ENCODE measurements around the gene RNF220. TPM values are rescaled to one million over a fixed set of nuclear protein-coding genes. Genes with fewer than 3 reads are reported as not detected.
A peak's percentile ranks its signal among the peaks of the same experiment; 100 is the strongest.

Gene RNF220
- total RNA-seq, 1 donor from 2014 or later = 47.1 TPM

DNA sequence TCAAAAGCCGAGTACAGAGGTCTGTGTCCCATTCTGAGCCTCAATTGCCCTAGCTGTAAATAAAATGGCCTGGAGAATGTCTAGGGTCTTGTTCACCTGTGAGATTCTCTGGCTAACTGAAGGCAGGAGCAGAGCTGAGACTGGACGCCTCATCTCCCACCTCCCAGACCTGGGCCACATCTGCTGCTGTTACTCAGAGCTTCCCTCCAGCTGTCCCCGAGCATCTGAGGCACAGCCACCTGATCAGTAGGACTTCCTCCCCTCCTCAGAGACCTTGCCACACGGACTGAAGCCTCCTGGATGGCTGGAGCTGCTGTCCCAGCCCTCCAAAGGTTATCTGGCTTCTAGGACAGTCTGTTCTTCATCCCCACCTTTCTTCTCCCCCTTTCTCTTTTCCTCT, 206.8 kb downstream of the RNF220 start:
- Mint-ChIP-seq H3K27ac (ENCODE audit: unreplicated experiment) (no peak overlapping the region), H3K4me3 (ENCODE audit: unreplicated experiment) (no peak overlapping the region), H3K4me1 (ENCODE audit: low read depth, unreplicated experiment) (no peaks in the 10 kb centered on the region), H3K9me3 (ENCODE audit: unreplicated experiment) (peaks cover 1% of the 10 kb centered on the region), H3K36me3 (ENCODE audit: low read depth, unreplicated experiment) (peaks cover 2% of the 10 kb centered on the region), H3K27me3 (ENCODE audit: low read depth, unreplicated experiment) (peaks cover 33% of the 10 kb centered on the region)
- no peaks in the 10 kb centered on the region for H4K20me1 ChIP-seq (ENCODE audit: insufficient read depth, low read length)
- no peaks in the 10 kb centered on the region for H3K36me3 ChIP-seq (ENCODE audit: insufficient read depth, low read length)
- FAIRE-seq = no peak
- H3K4me3 ChIP-seq (ENCODE audit: insufficient read depth, low read depth, low read length) = no peak overlapping the region
- no peak overlapping the region for H3K9ac ChIP-seq (ENCODE audit: low read length)
- no peak for DNase-seq (ENCODE audit: low read depth)
- no peaks in the 10 kb centered on the region for H3K4me1 ChIP-seq (ENCODE audit: insufficient read depth, low read length)
- H3K27me3 ChIP-seq (ENCODE audit: insufficient read depth, low read length) = peaks cover 6% of the 10 kb centered on the region
- H3K4me2 ChIP-seq (ENCODE audit: low read length) = no peak overlapping the region
- no peak overlapping the region for H2AFZ ChIP-seq (ENCODE audit: low read depth, low read length)
- H3K27ac ChIP-seq (ENCODE audit: low read depth, low read length) = no peak overlapping the region
- no peaks in the 10 kb centered on the region for H3K9me3 ChIP-seq (ENCODE audit: insufficient read depth, low read depth, low read length)
- TF ChIP-seq, protein P1, sequence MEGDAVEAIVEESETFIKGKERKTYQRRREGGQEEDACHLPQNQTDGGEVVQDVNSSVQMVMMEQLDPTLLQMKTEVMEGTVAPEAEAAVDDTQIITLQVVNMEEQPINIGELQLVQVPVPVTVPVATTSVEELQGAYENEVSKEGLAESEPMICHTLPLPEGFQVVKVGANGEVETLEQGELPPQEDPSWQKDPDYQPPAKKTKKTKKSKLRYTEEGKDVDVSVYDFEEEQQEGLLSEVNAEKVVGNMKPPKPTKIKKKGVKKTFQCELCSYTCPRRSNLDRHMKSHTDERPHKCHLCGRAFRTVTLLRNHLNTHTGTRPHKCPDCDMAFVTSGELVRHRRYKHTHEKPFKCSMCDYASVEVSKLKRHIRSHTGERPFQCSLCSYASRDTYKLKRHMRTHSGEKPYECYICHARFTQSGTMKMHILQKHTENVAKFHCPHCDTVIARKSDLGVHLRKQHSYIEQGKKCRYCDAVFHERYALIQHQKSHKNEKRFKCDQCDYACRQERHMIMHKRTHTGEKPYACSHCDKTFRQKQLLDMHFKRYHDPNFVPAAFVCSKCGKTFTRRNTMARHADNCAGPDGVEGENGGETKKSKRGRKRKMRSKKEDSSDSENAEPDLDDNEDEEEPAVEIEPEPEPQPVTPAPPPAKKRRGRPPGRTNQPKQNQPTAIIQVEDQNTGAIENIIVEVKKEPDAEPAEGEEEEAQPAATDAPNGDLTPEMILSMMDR (IDR thresholded peaks at IDR 0.05; ENCODE audit: insufficient read depth, low read depth, low read length) = no peak
- TF ChIP-seq EZH2 (IDR thresholded peaks at IDR 0.05; ENCODE audit: insufficient read depth, low read length) = no peak
- no peaks in the 10 kb centered on the region for H3K79me2 ChIP-seq (ENCODE audit: insufficient read depth, low read length)

DNA sequence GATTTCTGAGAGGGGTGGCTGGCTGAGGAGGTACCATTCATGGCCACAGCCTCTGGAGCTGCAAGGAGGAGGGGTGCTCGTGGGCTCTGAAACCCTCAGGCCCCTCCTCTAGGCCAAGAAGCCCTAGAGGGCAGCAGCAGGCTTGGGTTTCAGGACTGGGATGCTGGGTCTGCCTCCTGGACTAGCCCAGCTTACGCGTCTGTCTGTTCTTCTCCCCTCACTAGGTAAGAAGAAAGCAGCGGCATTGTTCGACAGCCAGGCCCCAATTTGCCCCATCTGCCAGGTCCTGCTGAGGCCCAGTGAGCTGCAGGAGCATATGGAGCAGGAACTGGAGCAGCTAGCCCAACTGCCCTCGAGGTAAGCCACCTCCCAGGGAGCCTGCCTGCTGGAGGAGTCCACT, 208.9 kb downstream of the RNF220 start:
- no peaks in the 10 kb centered on the region for H3K36me3 ChIP-seq (ENCODE audit: insufficient read depth, low read length)
- H3K9me3 ChIP-seq (ENCODE audit: insufficient read depth, low read depth, low read length) = no peaks in the 10 kb centered on the region
- Mint-ChIP-seq H3K4me3 (ENCODE audit: unreplicated experiment) (no peak overlapping the region), H3K4me1 (ENCODE audit: low read depth, unreplicated experiment) (no peaks in the 10 kb centered on the region), H3K9me3 (ENCODE audit: unreplicated experiment) (peaks cover 1% of the 10 kb centered on the region), H3K36me3 (ENCODE audit: low read depth, unreplicated experiment) (peaks cover 2% of the 10 kb centered on the region), H3K27ac (ENCODE audit: unreplicated experiment) (no peak overlapping the region), H3K27me3 (ENCODE audit: low read depth, unreplicated experiment) (peaks cover 47% of the 10 kb centered on the region)
- FAIRE-seq (no peak), DNase-seq (ENCODE audit: low read depth) (no peak)
- H3K79me2 ChIP-seq (ENCODE audit: insufficient read depth, low read length) = no peaks in the 10 kb centered on the region
- H3K4me1 ChIP-seq (ENCODE audit: insufficient read depth, low read length) = peaks cover 4% of the 10 kb centered on the region
- H3K27me3 ChIP-seq (ENCODE audit: insufficient read depth, low read length) = peaks cover 3% of the 10 kb centered on the region
- H3K4me3 ChIP-seq (ENCODE audit: insufficient read depth, low read depth, low read length) = no peak overlapping the region
- no peak overlapping the region for H3K4me2 ChIP-seq (ENCODE audit: low read length)
- no peak overlapping the region for H2AFZ ChIP-seq (ENCODE audit: low read depth, low read length)
- H3K27ac ChIP-seq (ENCODE audit: low read depth, low read length) = no peak overlapping the region
- no peak for TF ChIP-seq EZH2 (IDR thresholded peaks at IDR 0.05; ENCODE audit: insufficient read depth, low read length)
- TF ChIP-seq, protein P1 (IDR thresholded peaks at IDR 0.05; ENCODE audit: insufficient read depth, low read depth, low read length) = no peak
- no peak overlapping the region for H3K9ac ChIP-seq (ENCODE audit: low read length)
- no peaks in the 10 kb centered on the region for H4K20me1 ChIP-seq (ENCODE audit: insufficient read depth, low read length)

DNA sequence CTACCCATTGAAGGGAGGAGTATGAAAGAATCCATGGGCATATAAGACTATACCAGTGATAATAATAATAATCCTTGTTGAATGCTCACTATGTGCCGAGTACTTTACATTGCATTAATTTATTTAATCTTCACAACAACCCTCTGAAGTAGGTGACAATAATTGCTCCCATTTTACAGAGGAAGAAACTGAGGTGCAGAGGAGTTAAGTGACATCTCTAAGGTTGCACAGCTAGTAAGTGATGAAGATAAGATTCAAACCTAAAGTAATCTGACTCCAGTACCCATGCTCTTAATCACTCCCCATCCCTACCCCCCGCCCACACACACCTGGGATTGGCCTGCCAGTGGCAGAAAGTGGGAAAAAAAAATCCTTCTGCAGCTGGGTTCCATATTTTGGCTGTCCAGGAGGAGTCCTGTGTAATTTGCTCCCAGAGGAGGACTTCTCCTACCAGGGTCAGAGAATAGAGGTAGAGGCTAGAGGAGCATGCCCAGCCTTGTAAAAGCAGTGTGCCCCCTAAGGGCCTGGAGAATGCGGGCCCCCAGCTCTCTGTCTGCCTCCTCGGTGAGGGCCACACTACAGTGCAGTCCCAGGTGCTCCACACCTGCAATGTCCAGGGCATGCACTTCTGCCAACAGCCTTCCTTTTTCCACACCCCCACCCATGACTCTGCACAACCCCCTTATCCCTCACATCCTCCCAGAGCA, 211.4 kb downstream of the RNF220 start:
- H3K4me3 Mint-ChIP-seq (ENCODE audit: unreplicated experiment) = no peak overlapping the region
- H3K79me2 ChIP-seq (ENCODE audit: insufficient read depth, low read length) = no peaks in the 10 kb centered on the region
- no peaks in the 10 kb centered on the region for H3K9me3 ChIP-seq (ENCODE audit: insufficient read depth, low read depth, low read length)
- H2AFZ ChIP-seq (ENCODE audit: low read depth, low read length) = peak overlapping the region; percentile 58
- H3K9ac ChIP-seq (ENCODE audit: low read length) = no peak overlapping the region
- no peaks in the 10 kb centered on the region for H3K36me3 ChIP-seq (ENCODE audit: insufficient read depth, low read length)
- H3K27me3 ChIP-seq (ENCODE audit: insufficient read depth, low read length) = peaks cover 3% of the 10 kb centered on the region
- H3K4me2 ChIP-seq (ENCODE audit: low read length) = peak overlapping the region; percentile 81
- FAIRE-seq (no peak), DNase-seq (ENCODE audit: low read depth) (no peak)
- peaks cover 41% of the 10 kb centered on the region for H3K27me3 Mint-ChIP-seq (ENCODE audit: low read depth, unreplicated experiment)
- H3K4me3 ChIP-seq (ENCODE audit: insufficient read depth, low read depth, low read length) = peak overlapping the region; percentile 49
- TF ChIP-seq, protein P1 (IDR thresholded peaks at IDR 0.05; ENCODE audit: insufficient read depth, low read depth, low read length) = no peak
- no peak for TF ChIP-seq EZH2 (IDR thresholded peaks at IDR 0.05; ENCODE audit: insufficient read depth, low read length)
- no peak overlapping the region for H3K27ac Mint-ChIP-seq (ENCODE audit: unreplicated experiment)
- no peak overlapping the region for H3K27ac ChIP-seq (ENCODE audit: low read depth, low read length)
- H3K36me3 Mint-ChIP-seq (ENCODE audit: low read depth, unreplicated experiment) = peaks cover 2% of the 10 kb centered on the region
- peaks cover 17% of the 10 kb centered on the region for H3K4me1 ChIP-seq (ENCODE audit: insufficient read depth, low read length)
- no peaks in the 10 kb centered on the region for H4K20me1 ChIP-seq (ENCODE audit: insufficient read depth, low read length)
- no peaks in the 10 kb centered on the region for H3K4me1 Mint-ChIP-seq (ENCODE audit: low read depth, unreplicated experiment)
- no peaks in the 10 kb centered on the region for H3K9me3 Mint-ChIP-seq (ENCODE audit: unreplicated experiment)

All from astrocyte (in vitro differentiated cells and primary cell).